Neural progenitor cell (in vitro differentiated cells): ENCODE results near the gene RAD51B.
"Not testable (repeated sequence)": the region's sequence is repeated elsewhere in the genome, so short reads cannot be mapped to it uniquely, and the experiment has no call there.

Experiments used
- CTCF ChIP-seq: fragments of 200-600 bp; sonication (generic); IDR thresholded peaks from 2 replicates; pipeline ENCODE4 v1.5.1; 2017; ENCODE audit warnings: antibody characterized with exemption, mild to moderate bottlenecking
- EZH2 ChIP-seq: fragments of 200-600 bp; sonication (generic); IDR thresholded peaks from 2 replicates; pipeline ENCODE4 v1.6.1; 2017; ENCODE audit warnings: antibody characterized with exemption, mild to moderate bottlenecking, moderate library complexity
- EZH2phosphoT487 ChIP-seq: fragments of 200-600 bp; sonication (generic); IDR thresholded peaks from 2 replicates; pipeline ENCODE4 v1.6.1; 2017; ENCODE audit warnings: antibody characterized with exemption

GRCh38 chr14:68289452-68289851, 469.9 kb downstream of the RAD51B start:
- TF ChIP-seq CTCF, EZH2phosphoT487, EZH2: not testable (repeated sequence)
